HG03025 (cell line): ENCODE data around the gene FDXR.
"Not testable (repeated sequence)": the region's sequence is repeated elsewhere in the genome, so short reads cannot be mapped to it uniquely, and the experiment has no call there.

Experiments used
- ATAC-seq: cut with Tn5 transposase; IDR thresholded peaks from one replicate; pipeline ENCODE4 v1.9.1; 2021; ENCODE audit warnings: mild to moderate bottlenecking, moderate library complexity; ENCODE audit not compliant: unreplicated experiment, low FRiP score

Gene FDXR

GRCh38 chr17:74872313-74873036, at the start of gene FDXR:
FDXR (minus strand) TSS chr17:74872994; CDS start chr17:74872944, 50 bp downstream.
- peak; percentile 20 for ATAC-seq

GRCh38 chr17:74922172-74922571, 49.4 kb upstream of the FDXR start:
- ATAC-seq = no peak

- no peak for ATAC-seq
Observed at GRCh38 chr17:74921769-74922168, 49.0 kb upstream of the FDXR start.

GRCh38 chr17:74921026-74921681, 48.4 kb upstream of the FDXR start:
- ATAC-seq = no peak

GRCh38 chr17:74920642-74921025, 47.8 kb upstream of the FDXR start:
- no peak for ATAC-seq

- ATAC-seq = no peak
Observed at GRCh38 chr17:74920306-74920620, 47.5 kb upstream of the FDXR start.

- no peak for ATAC-seq
Observed at GRCh38 chr17:74919440-74920305, 46.9 kb upstream of the FDXR start.

GRCh38 chr17:74918906-74919305, 46.1 kb upstream of the FDXR start:
- no peak for ATAC-seq

GRCh38 chr17:74917430-74917829, 44.6 kb upstream of the FDXR start:
- no peak for ATAC-seq

GRCh38 chr17:74916851-74917199, 44.0 kb upstream of the FDXR start:
- no peak for ATAC-seq

- no peak for ATAC-seq
Observed at GRCh38 chr17:74916136-74916850, 43.5 kb upstream of the FDXR start.

- not testable (repeated sequence) for ATAC-seq
Observed at GRCh38 chr17:74911423-74911822, 38.6 kb upstream of the FDXR start.

- not testable (repeated sequence) for ATAC-seq
Observed at GRCh38 chr17:74909097-74909496, 36.3 kb upstream of the FDXR start.

GRCh38 chr17:74907012-74907411, 34.2 kb upstream of the FDXR start:
- no peak for ATAC-seq

- not testable (repeated sequence) for ATAC-seq
Observed at GRCh38 chr17:74906214-74906793, 33.5 kb upstream of the FDXR start.

GRCh38 chr17:74904687-74905409, 32.1 kb upstream of the FDXR start:
- no peak for ATAC-seq

GRCh38 chr17:74903671-74904070, 30.9 kb upstream of the FDXR start:
- ATAC-seq = no peak

GRCh38 chr17:74903034-74903433, 30.2 kb upstream of the FDXR start:
- no peak for ATAC-seq

- ATAC-seq = no peak
Observed at GRCh38 chr17:74901353-74902135, 28.8 kb upstream of the FDXR start.
